HG03135 (cell line): ENCODE results near the gene FLNB.

Experiments used
- ATAC-seq: cut with Tn5 transposase; IDR thresholded peaks from one replicate; pipeline ENCODE4 v1.9.1; 2021; ENCODE audit warnings: mild to moderate bottlenecking, moderate library complexity; ENCODE audit not compliant: unreplicated experiment

The FLNB gene

DNA sequence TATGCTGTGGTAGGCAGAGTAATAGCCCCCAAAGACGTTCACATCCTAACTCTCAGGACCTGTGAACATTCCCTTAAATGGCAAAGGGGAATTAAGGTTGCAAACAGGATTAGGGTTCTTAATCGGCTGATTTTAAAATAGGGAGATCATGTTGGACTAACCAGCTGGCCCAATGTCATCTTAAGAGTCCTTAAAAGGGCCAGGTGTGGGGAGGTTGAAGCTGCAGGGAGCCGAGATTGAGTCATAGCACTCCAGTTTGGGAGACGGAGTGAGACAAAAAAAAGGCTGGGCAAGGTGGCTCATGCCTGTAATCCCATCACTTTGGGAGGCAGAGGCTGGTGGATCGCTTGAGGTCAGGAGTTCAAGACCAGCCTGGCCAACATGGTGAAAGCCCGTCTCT lies 1.6 kb upstream of the FLNB start:
- ATAC-seq = no peak

DNA sequence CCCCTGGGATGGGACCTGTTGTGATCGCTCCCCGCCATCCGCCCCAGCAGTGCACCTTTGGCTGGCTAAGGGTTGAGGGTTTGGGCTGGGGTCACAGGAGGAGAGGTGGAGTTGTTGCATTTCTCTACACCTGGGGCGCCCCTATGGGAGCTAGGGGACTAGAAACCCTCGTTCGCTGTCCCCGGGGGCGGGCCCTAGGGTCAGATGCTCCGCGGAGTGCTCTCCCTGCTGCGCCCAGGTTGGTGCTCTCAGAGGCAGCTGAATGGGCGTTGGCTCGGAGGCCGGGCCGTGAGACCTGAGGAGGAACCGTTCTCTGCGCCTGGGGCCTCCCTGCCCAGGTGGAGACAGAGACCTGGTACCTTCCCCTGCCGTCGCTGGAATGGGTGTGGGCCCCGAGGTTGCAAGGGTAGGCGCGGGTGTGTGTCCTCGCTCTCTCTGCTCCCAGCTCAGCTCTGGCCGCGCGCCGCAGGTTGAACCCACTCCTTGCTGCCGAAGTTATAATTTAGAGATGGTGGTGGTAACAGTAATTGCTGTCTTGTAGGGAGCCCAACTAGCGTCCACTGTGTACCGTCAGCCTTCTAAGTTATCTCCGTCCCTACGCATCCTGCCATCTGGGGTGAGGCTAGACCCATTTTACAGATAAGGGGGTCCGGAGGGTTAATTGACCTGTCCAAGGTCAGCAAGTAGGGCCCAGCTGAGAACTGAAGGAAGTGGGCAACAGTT lies 965 bp downstream of the FLNB start:
- peak; percentile 8 for ATAC-seq

DNA sequence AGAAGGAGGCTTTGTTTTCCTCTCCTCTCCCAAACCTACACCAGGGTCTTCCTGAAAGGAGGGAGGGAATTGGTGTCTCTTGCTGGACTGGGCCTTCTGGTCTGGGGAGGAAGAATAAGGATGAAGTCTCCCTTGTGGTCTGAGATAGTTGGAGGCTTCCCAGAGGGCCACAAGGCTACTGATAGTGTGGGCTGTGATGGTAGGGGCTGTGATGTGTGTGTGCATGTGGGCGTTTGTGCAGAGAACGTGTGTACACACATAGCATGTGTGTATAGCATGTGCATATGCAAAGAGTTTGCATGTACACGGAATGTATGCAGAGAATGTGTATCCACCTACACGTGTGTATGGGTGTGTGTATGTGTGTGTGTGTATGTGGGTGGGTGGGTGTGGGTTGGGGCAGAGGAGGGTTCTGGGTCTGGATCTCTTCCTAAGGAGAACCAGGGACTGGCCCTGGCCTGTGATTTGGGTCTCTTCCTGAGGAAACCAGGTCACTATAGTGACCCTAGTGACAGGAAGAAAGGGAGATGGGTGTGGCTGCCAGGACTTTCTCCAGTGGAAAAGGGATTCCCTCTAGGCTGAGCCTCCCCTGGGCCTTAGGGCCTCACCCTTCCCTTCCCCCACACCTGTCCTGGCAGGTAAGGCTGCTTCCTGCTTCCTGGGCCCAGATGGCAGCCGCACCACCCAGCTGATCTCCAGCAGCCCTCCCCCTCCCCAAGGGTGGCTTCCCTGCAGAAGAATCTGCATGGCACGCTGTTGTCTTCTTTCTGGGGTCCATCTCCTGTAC lies 1.7 kb downstream of the FLNB start:
- no peak for ATAC-seq

DNA sequence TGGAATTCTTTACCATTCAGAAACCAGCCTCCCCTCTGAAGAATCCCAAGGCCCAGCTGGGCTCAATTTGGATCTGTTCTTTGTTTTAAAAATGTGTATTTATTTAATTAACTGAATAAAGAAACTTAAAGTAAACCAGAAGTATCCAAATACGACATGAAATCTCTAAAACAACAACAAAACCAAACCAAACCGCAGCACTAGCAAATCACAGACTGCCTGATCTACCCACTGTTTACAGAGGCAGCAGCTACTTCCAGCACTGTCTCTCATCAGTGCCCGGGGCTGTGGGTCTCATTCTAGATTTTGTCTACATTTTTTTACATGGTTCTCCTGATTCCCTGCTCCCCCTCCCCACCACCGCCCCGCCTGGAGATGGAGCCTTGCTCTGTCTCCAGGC lies 2.3 kb downstream of the FLNB start:
- ATAC-seq = no peak

DNA sequence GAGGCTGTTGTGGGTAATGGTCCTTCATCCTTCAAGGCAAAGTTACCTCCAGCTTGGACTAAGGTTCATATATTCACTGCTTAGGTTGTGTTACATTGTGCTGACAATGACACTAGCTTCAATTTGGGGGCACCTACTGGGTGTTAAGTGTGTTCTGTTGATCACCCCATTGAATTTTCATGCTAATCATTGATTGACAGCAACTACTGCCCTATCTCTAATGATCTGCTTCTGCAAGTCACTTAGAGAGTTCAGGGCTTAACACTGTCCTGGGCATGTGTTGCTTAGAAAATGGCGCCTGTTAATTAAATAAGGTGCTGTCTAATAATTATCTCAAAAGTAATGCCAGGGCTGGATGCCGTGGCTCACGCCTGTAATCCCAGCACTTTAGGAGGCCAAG lies 3.4 kb downstream of the FLNB start:
- ATAC-seq = no peak

DNA sequence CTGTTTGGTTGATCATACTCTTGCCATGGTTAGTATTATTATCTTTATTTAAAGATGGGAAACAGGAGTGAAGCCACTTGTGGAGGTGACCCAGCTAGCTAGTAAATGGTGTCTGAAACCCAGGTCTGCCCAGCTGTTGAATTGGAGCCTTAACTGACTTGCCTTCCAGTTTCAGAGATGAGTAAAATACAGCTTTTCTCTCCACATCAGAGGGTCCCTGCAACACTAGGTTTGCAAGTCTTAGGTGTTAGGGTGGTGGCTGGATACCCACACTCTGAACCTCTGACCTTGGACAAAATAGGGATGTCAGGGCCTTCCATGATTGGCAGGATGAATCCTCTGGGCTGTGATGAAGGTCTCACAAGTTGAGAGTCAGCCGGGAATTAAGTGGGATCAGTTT lies 4.1 kb downstream of the FLNB start:
- ATAC-seq = no peak

DNA sequence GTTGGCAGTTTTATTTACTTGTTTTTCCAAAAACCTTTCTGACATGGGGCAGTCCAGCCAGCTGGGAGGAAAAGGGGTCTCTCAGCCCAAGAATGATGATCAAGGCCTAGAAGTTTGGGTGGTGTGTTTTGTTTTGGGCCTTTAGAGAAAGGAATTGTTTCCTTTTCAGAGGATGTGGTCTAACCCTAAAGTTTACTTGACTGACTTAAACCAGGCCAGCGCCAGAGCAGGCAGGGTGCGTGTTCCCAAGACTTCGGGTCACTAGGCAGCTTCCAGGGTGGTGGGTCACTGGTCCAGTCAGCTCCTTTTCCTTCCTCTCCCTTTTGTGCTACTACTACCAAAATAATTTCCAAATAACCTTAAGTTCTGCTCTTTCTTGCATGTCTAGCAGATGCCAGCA lies 4.9 kb downstream of the FLNB start:
- no peak for ATAC-seq

DNA sequence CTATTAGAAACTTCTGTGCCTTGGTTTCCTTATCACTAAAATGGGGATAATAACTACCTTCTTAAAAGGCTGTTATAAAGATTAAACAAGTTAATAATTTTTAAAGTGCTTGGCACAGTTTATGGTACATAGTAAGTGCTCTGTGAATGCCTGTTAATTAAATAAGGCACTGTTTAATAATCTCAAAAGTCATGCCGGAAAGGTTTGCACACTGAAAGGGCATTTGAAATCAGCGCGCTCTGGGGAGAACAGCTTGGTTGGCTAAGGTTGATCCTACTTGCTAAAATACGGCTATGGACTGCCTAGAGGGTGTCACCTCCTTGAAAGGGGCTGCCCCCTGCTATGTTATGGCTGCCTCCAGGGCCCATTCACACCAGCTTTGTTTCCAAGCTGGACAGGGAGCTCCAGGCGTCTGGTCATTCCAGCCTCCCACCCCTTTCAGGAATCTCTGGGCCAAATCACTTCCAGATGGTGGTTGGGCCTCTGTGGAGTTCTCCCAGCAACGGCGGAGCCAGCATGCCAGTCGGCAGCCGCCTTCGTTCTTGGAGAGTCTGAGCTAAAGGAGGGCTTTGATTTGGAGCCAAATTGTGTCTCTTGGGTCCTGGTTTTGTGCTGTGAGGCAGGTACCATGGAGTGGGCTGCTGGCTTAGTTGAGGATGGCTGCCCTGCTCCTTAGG lies 5.9 kb downstream of the FLNB start:
- ATAC-seq = no peak

DNA sequence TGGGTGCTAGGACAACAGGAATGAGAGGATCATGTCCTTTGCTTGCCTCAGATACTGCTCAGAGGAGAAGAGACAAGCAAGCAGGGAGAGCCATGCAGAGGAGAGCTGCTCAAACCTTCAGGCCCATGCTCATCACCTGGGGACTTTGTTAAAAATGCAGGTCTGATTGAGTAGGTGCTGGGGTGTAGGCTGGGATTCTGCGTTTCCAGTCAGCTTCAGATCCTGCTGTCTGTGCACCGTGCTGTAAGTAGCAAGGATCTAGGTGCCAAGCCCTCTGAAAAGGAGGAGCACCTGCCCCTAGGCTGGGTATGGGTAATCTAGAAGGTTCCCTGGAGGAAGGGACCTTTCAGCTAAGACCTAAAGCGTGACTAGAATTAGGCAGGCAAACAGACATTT lies 7.3 kb downstream of the FLNB start:
- ATAC-seq = no peak

DNA sequence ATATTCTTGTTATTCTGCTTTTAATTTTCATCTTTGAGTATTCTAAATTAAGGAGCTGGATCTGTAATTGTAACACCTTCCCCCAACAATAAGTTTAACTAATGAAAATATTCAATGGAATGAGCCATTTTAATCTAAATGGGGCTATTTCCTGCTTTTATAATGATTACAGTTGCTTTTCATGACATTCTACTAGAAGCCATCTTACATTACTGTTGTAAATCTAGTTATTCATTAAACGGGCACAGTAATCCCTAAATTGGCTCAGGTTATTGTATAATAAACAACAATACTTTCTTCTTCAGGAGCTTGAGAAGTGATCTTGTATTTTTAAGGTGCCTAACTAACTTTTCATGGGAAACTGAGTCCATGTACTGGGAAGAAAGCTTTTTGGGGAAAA lies 8.5 kb downstream of the FLNB start:
- ATAC-seq = no peak

DNA sequence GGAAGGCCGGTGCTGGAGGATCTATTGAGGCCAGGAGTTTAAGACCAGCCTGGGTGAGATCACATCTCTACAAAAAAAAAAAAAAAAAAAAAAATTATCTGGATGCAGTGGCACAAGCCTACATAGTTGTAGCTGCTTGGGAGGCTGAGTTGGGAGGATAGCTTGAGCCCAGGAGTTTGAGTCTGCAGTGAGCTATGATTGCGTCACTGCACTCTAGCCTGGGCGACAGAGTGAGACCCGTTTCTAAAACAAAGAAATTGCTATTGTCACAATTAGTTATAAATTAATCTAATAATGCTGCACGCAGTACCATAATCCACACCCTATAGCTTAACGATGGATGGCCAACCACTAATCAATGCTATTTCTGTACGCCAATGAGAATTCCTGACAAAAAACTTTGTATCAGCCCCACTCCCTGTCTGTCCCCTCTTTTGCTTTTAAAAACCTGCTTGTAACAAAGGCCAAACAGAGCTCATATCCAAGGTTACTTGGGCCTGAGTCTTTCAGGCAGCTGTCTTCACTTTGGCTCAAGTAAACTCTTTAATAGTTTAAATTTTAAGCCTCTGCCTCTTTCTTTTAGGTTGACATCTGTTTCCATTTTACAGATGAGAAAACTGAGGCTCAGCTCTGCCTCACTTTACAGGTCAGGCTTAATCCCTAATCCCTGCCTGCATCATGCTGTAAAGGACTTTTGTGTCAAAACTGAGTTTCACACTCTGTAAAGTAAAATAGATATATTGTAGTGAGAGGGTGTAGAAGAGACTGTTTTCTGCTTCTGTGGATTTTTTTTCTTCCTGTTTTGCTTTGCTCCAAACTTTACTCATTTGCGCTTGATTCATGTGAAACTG lies 10.9 kb downstream of the FLNB start:
- no peak for ATAC-seq

DNA sequence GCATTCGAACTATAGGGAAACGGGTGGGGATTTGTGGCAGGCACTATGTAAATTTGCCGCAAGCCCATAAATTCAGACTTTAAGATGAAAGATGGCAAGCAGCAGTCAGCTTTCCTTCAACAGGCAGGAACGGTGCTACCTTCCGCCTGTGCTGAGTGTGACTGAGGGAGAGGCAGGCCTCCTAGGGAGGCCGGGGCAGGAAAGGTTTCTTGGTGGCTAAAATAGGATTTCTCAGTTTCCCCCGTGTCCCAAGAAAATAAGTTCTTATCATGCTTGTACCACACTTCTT lies 12.5 kb downstream of the FLNB start:
- ATAC-seq = no peak

DNA sequence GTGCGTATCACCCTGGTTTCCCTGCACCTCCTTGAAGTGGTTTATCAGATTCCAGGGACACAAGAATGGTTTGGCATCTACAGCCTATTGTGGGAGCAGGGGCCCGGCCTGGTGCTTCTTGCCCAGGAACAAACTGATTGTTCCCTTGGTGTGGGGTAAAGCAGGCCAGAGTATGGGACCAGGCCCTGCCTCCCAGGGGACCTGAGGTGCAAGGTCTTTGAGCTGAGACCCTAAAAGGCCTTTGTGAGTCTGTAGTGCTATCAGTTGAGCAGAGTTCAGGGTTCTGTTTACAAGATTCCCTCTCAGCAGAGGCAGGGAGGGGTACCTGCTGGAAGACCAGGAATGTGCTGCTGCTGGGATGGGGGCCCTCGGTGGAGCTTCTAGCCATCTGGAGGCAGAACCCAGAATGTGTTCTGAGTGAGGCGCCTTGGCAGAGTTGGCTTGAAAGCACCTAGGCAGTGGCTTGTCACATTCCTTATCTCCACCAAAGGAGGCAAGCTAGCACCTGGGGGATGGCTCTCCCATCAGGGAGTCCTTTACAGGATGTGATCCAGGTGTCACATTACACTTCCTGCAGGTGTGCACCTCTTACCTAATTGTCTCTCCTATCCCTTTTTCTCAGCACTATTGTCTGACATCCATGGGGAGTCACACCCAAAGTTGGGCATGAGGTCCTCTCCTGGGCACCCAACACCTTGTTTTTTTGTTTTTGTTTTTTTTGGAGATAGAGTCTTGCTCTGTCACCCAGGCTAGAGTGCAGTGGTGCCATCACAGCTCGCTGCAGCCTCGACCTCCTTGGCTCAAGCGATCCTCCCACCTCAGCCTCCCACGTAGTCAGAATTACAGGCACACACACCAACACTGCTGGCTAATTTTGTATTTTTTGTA lies 13.1 kb downstream of the FLNB start:
- ATAC-seq = no peak

DNA sequence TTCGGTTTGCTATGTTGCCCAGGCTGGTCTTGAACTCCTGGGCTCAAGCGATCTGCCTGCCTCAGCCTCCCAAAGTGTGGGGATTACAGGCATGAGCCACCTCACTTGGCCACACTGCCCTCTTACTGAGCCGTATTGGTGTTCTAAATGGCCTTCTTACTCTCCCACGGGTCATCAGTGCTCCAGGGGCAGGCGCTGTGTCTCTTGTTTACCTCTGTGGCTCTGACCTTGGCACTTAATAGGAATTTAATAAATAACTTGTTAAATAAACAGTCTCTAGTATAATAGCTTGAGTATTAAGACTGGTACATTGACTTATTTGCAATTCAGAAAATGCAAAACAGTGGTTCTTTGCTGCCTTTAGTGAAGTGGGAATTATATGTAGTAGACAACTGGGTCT lies 13.7 kb downstream of the FLNB start:
- no peak for ATAC-seq

DNA sequence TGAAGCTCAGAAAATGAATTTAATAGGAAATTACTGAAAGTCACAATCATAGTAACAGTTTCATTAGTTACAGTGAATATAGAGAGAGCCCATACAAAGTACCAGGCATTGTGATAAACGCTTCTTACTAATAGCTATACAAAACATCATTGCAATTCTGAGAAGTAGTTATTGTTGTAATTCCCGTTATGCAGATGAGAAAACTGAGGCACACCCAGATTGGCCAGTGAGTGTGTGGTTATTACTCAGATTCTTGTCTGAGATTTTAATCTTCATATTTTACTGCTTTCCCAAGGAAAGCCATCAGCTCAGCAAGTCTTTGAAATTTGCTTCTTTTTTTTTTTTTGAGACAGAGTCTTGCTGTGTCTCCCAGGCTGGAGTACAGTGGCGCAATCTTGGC lies 14.3 kb downstream of the FLNB start:
- ATAC-seq = no peak

DNA sequence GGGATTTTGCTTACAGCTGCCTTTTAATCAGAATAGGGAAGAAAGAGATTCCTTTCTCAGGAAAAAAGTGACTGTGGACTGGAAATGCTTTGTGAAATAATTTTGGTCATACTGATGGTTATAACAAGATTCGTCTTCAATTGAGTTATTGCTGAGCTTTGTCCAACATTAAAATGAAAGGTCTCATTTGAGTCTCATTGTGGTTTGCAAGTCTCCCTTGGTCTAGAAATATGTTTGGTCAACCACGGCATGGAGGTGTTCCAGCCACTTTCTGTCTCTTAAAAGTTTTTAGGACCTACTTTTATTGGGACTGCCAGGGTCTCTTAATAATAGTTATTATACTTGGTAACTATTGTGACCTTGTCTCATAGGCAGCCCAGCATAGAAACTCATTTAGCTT lies 15.3 kb downstream of the FLNB start:
- no peak for ATAC-seq

DNA sequence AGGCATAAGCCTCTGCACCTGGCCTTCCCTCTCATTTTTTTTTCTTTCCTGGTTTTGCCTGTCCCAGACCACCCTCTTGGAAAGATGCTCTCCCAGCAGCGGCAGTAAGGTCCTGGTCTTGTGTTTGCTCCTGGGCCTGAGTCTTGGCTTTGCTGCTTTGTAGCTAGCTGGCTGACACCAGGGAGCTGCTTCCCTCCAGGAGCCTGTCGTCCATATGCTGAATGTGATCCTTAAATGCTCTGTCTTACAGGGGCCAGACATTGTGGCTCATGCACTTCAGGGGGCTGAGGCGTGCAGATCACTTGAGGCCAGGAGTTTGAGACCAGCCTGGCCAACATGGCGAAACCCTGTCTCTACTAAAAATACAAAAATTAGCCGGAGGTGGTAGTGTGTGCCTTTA lies 17.2 kb downstream of the FLNB start:
- ATAC-seq = no peak

DNA sequence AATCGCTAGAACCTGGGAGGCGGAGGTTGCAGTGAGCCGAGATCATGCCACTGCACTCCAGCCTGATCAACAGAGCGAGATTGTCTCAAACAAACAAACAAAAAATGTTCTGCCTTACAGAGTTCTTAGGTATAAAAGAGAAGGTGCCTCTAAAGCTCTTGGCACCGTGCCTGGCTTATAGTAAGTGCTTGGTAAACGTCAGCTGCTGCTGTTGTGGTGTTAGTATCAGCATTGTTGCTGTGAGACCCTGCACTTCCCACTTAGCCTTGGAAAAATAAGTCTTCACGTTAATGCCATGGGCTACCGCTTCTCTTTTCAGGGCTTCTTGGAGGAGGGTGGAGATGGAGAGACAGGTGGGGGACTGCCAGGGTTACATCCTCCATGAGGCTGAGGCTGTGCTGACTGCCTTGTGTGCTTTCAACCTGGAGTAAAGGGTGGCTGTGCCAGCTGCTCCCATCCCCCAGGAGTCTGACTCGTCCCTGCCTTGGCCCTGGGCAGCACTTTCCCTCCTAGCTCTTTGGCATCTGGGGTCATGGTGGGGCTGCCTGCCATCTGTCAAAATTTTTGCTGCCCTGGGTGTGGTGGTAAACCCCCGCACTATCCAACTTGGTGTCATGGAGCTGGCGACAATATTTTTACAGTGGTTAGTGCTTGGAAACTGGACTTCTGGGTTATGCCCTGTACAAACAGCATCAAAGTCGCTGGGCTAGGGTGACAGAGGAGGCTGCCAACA lies 17.8 kb downstream of the FLNB start:
- ATAC-seq = no peak

DNA sequence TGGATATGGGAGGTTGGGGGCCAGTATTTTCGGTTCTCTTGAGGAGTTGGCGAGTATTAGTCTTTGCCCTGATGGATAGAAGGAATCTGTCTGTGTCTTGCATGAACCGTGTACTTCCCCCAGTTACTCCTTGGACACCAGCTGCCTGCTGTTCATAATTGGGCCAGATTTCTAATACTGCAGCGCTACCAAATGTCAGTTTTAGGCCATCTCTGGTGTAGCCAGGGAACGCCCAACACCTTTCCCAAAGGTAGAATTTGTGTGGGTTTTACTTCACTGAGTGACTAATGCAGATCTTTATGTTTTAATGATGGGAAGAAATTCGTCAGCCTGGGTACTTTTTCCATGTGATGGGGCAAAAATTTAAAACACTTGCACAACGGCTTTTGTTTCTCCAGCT lies 18.4 kb downstream of the FLNB start:
- no peak for ATAC-seq
